ENCODE measurements around the gene ACE.

Gene ACE

DNA sequence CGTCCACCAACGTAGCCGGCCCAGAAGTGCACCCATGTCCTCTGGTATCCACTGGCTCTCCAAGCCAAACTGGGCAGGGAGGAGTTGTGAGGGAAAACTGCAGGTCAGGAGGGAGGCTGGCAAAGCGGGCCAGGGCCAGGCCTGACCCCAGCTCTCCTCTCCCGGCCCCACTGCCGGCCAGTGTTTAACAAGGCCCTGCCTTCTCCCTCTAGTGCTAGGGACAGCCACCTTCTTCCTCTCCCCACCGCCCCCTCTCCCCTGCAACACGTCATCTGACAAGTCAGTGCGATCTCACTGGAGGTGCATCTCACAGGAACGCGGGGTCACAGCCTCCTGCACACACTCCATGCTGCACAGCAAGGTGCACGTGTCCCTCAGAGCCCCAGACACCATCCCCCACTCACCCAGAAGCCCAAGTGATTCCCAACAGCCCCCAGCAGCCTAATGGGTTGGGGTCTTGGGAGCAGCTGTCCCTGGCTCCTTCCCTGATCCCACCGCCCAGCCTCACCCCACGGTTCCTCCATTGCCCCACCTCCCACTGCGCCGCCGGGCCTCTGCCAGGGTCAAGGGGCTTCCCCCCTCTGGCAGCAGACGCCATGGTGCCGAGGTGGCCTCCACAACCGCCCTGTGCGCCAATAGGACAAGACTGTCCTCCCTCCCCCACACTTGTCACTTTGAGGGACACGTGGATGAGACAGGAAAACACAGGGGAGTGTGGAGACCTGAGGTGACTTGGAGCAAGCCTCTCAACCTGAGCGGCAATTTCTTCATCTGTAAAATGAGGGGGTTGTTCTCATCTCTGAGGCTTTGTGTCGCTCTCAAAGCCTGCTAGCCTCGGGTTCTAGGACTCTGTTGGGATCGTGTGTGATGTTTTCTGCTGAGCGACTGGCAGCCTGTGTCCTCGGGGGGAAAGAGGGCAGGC, 1.1 kb upstream of the ACE start:
- DNase-seq: no peak

- peak in 2 of 4 experiments; percentile 12 to 47 for DNase-seq
Measured at GRCh38 chr17:63476459-63476853, 405 bp upstream of the ACE start.

- peak; percentile 61 to 80 (median 71) for DNase-seq
Measured at GRCh38 chr17:63477480-63478440, 899 bp downstream of the ACE start.

DNA sequence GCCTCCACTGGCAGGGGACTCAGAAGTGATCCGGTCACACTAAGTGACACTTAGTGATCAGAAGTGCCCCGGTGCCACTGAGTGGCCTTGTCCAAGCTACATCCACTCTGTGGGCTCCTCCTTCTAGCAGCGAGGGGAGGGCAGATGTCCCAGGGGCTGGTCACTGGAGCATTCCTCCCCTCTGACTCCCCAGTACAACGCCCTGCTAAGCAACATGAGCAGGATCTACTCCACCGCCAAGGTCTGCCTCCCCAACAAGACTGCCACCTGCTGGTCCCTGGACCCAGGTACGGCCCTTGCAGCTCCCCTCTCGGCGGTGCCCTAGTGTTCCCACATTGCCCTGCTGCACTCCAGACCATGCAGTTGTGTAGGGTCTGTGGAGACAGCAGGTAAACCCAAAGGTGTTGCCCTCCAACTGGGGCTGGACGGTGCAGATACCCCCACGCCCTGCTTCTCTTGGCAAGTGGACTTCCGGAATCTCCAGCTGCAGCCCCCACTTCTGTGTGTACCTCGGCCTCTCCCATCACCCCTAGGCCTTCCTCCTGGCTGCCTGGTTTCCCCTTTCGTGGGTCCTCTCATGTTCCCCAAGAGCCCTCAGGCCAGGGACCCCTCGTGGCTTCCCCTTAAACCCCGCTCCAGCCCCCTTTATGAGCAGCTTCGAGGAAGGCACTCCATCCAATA, 2.1 kb downstream of the ACE start:
- peak; percentile 79 to 90 (median 85) for DNase-seq

GRCh38 chr17:63479495-63480184, 2.8 kb downstream of the ACE start:
- DNase-seq: no peak

DNA sequence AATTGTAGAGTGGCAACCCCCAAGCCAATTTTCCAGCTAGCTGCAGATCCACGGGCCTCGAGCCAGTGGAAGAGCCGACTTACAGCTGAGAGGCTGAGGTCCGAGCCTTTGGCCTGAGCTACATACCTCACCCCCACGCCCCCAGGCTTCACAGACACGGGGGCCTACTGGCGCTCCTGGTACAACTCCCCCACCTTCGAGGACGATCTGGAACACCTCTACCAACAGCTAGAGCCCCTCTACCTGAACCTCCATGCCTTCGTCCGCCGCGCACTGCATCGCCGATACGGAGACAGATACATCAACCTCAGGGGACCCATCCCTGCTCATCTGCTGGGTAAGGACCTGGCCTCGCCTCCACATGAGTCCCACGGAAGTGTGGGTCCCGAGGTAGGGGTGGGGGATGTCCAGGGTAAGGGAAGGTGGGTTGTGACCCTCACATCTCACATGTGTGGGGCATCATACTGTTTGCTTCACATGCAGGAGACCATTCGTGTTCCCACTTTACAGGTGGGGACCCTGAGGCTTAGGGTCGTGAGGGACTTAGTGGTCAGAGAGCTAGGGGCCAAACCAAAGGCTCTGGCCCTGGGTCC, 3.4 kb downstream of the ACE start:
- DNase-seq: no peak

DNA sequence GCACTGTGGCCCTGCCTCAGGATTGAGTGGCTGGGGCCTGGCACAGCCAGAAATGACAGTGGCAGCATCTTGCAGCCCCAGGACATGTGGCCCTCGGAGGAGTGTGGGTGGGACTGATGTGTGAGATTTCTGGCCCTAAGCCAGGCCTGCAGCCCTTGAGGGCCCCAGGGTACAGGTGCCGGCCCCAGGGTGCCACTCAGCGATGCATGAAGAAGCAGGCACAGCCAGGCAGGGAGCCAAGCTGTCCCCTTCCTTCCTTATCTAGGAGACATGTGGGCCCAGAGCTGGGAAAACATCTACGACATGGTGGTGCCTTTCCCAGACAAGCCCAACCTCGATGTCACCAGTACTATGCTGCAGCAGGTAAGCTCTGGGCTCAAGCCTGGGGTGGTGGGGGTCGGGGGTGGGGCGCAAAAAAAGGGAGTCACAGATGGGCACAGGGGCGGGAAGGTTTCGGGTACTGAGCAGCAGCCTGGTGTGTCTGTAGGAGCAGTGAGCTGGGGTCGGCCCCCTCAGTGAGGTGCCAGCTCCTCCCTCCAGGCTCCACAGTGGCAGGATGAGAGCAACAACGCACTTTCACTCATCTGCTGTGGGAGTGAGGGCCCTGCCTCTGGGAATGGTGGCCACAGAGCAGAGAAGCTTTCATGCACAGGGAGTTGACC, 4.1 kb downstream of the ACE start:
- DNase-seq: no peak

DNA sequence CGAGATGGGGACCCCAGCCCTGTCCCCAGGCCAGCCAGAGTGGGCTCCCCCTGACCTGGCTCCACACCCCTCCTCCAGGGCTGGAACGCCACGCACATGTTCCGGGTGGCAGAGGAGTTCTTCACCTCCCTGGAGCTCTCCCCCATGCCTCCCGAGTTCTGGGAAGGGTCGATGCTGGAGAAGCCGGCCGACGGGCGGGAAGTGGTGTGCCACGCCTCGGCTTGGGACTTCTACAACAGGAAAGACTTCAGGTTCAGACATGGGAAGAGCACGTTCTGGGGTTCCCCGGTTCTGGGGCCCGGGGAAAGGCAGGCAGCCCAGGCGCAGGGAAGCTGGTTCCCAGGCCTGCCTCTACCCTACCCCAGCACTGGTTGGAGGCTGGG, 4.6 kb downstream of the ACE start:
- DNase-seq: no peak

GRCh38 chr17:63482509-63482908, 5.6 kb downstream of the ACE start:
- DNase-seq: no peak

DNA sequence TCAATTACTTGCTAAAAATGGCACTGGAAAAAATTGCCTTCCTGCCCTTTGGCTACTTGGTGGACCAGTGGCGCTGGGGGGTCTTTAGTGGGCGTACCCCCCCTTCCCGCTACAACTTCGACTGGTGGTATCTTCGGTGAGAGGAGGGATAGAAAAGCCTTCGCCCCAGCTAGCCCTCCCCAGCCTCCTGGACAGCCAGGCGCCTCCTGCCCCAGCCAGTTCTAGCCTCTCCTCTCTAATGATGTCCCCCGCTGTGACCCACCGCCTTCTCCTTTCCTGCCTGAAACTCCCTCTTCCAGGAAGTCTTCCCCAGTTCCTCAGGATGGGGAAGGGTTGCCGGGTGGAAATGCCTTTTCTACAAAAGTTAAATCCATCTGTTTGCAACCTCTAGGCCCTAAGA, 6.2 kb downstream of the ACE start:
- DNase-seq: no peak

DNA sequence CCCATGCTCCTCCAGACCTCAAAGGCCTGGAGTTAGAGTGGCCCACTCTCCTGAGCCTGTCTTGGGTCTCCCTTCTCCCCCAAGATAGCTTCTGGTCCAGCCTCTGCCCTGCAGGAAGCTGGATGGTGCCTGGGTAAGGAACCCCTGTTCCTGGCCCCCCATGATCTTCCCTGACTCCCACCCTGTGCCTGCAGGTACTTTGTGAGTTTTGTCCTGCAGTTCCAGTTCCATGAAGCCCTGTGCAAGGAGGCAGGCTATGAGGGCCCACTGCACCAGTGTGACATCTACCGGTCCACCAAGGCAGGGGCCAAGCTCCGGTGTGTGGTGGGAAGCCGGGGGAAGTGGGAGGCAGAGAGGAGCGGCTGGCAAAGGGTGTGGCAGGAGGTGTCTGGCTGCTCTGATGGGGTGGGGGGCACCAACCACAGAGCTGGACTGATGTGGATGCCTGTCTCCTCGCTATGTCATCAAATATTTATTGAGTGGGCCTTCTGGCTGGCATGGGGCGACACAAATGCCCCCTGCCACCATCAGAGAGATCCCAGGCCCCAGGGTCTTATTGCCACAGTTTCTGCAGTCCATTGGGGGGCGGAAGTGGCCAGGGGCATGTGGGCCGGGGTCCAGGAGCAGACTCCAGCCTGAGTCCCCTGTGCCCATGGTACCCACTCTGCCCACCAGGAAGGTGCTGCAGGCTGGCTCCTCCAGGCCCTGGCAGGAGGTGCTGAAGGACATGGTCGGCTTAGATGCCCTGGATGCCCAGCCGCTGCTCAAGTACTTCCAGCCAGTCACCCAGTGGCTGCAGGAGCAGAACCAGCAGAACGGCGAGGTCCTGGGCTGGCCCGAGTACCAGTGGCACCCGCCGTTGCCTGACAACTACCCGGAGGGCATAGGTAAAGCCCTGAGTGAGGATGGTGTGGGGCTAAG, 7.1 kb downstream of the ACE start:
- DNase-seq: no peak

DNA sequence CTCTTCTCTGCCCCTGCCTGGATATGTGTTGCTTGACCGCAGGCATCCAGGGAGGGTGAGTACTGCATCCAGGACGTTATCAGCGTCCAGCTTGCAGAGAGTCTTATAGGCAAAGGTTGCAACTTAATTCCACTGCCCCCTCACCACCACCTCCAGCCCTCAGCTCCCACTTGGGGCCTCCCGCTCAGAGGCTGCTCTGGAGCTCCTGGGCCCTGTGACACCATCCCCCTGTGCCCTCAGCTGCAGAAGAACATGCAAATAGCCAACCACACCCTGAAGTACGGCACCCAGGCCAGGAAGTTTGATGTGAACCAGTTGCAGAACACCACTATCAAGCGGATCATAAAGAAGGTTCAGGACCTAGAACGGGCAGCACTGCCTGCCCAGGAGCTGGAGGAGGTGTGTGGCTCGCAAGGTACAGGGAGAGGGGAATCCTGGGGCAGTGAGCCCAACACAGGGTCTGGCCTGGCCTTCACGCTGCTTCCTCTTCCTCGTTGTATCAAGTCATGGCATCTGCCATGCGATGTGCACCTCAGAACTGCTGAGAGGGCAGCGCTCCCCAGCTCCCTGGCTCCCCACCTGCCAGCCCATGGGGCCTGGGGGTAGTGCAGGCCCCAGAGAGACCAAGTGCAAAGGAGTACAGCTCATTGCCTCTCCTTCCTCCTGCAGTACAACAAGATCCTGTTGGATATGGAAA, 9.6 kb downstream of the ACE start:
- DNase-seq: no peak

- no peak for DNase-seq
Measured at GRCh38 chr17:63487014-63487339, 10.1 kb downstream of the ACE start.

DNA sequence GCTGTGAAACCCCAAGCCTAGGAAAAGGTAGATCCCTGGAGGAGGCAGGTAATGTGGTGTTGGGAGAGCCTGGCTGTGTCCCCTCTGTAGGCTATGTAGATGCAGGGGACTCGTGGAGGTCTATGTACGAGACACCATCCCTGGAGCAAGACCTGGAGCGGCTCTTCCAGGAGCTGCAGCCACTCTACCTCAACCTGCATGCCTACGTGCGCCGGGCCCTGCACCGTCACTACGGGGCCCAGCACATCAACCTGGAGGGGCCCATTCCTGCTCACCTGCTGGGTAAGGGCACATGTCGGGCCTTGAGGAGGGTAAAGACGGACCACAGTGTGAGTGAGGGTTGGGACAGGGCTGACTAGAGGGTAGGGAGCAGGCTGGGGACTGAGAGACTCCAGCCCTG, 12.0 kb downstream of the ACE start:
- DNase-seq: no peak

- DNase-seq: no peak
Measured at GRCh38 chr17:63489291-63489690, 12.4 kb downstream of the ACE start.

GRCh38 chr17:63490329-63490728, 13.5 kb downstream of the ACE start:
- no peak for DNase-seq

DNA sequence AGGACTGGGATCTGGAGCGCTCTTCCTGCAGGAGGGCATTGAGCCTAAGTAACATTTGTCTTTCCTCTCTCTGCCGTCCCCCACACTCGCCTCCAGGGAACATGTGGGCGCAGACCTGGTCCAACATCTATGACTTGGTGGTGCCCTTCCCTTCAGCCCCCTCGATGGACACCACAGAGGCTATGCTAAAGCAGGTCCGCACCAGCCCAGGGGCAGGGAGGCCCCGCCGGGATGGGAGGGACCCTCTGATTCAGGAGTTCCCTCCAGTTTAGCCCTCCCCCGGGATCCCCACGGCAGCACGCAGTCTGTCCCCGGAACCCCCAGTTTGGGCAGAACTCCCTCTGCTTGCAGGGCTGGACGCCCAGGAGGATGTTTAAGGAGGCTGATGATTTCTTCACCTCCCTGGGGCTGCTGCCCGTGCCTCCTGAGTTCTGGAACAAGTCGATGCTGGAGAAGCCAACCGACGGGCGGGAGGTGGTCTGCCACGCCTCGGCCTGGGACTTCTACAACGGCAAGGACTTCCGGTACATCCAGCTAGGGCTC, 14.1 kb downstream of the ACE start:
- DNase-seq: no peak

- no peak for DNase-seq
Measured at GRCh38 chr17:63491413-63491812, 14.6 kb downstream of the ACE start.

- DNase-seq: no peak
Measured at GRCh38 chr17:63491977-63492618, 15.2 kb downstream of the ACE start.

Measured in suppressor macrophage (primary cell).